GM10266 (cell line): ENCODE measurements around the gene COQ7.

ENCODE experiments used
- DNase-seq: peaks from one replicate; pipeline ENCODE4 v3.0.0; 2012; ENCODE audit errors: extremely low spot score
- CTCF ChIP-seq: IDR thresholded peaks from 2 replicates; pipeline ENCODE4 v1.5.1; 2012; ENCODE audit warnings: mild to moderate bottlenecking, low read depth; ENCODE audit not compliant: control insufficient read depth, insufficient read depth; ENCODE audit errors: missing control alignments

The COQ7 gene

GRCh38 chr16:19123535-19124178 lies 56.2 kb downstream of the COQ7 start:
- no peak for TF ChIP-seq CTCF
- no peak for DNase-seq

- no peak for DNase-seq
- no peak for TF ChIP-seq CTCF
Measured at GRCh38 chr16:19126300-19126699, 58.9 kb downstream of the COQ7 start.

GRCh38 chr16:19127205-19127604 lies 59.8 kb downstream of the COQ7 start:
- DNase-seq = peak; percentile 35
- TF ChIP-seq CTCF = no peak

- TF ChIP-seq CTCF = no peak
Measured at GRCh38 chr16:19127674-19128131, 60.3 kb downstream of the COQ7 start.

GRCh38 chr16:19128454-19129200 lies 61.2 kb downstream of the COQ7 start:
- no peak for DNase-seq
- TF ChIP-seq CTCF = no peak

More at GRCh38 chr16:19127674-19128131, 60.3 kb downstream of the COQ7 start:
- peak; percentile 23 for DNase-seq
